ENCODE data around the gene KLC4.
"Not testable (repeated sequence)": the region's sequence is repeated elsewhere in the genome, so short reads cannot be mapped to it uniquely, and the experiment has no call there.

The KLC4 gene

GRCh38 chr6:43037197-43037596 is 22.2 kb upstream of the KLC4 start:
- DNase-seq, result no peak

- DNase-seq, result no peak
Measured at GRCh38 chr6:43037706-43038105, 21.7 kb upstream of the KLC4 start.

GRCh38 chr6:43038727-43039126 is 20.7 kb upstream of the KLC4 start:
- no peak for DNase-seq

- no peak for DNase-seq
Measured at GRCh38 chr6:43040542-43041257, 18.7 kb upstream of the KLC4 start.

GRCh38 chr6:43041475-43041874 is 18.0 kb upstream of the KLC4 start:
- not testable (repeated sequence) for DNase-seq

- DNase-seq, result no peak
Measured at GRCh38 chr6:43043310-43043709, 16.1 kb upstream of the KLC4 start.

- no peak for DNase-seq
Measured at GRCh38 chr6:43045371-43045930, 14.0 kb upstream of the KLC4 start.

GRCh38 chr6:43047998-43048397 is 11.4 kb upstream of the KLC4 start:
- DNase-seq, result no peak

GRCh38 chr6:43050981-43051380 is 8.4 kb upstream of the KLC4 start:
- DNase-seq, result no peak

GRCh38 chr6:43052225-43052841 is 7.1 kb upstream of the KLC4 start:
- no peak for DNase-seq

- DNase-seq, result peak; percentile 19
Measured at GRCh38 chr6:43052842-43053544, 6.4 kb upstream of the KLC4 start.

GRCh38 chr6:43053545-43054205 is 5.8 kb upstream of the KLC4 start, which contains the start of gene CUL7:
Gene CUL7 (minus strand): TSS chr6:43053851. CDS start chr6:43052788, 1,063 bp downstream.
- DNase-seq, result peak; percentile 93

- DNase-seq, result no peak
Measured at GRCh38 chr6:43054206-43054943, 5.1 kb upstream of the KLC4 start.

GRCh38 chr6:43055966-43056365 is 3.5 kb upstream of the KLC4 start:
- DNase-seq, result no peak

GRCh38 chr6:43058531-43058930 is 900 bp upstream of the KLC4 start:
- no peak for DNase-seq

- no peak for DNase-seq
Measured at GRCh38 chr6:43060034-43060754, 763 bp downstream of the KLC4 start.

GRCh38 chr6:43060755-43061633 is 1.6 kb downstream of the KLC4 start:
- DNase-seq, result no peak

- DNase-seq, result no peak
Measured at GRCh38 chr6:43061861-43062260, 2.4 kb downstream of the KLC4 start.

- no peak for DNase-seq
Measured at GRCh38 chr6:43062818-43063217, 3.4 kb downstream of the KLC4 start.

- no peak for DNase-seq
Measured at GRCh38 chr6:43070028-43070632, 10.7 kb downstream of the KLC4 start.
